Gastrocnemius medialis (tissue), 4 donors: ENCODE measurements around the gene MLPH.

Experiments used
- CTCF ChIP-seq, 5 experiments: fragments of 450-650 bp in 3 of 5; fragments of 200-600 bp in 2 of 5; sonication (generic) in 2 of 5; IDR thresholded peaks in 4 of 5; conservative IDR thresholded peaks in 1 of 5; 1 replicate in 4 of 5; 2 replicates in 1 of 5; pipeline ENCODE4 v1.5.1; 2016 to 2019; ENCODE audit warnings: antibody characterized with exemption in 5 of 5, mild to moderate bottlenecking in 3 of 5, moderate library complexity in 3 of 5
- POLR2A ChIP-seq, 2 donors: fragments of 450-650 bp; IDR thresholded peaks; one replicate each; pipeline ENCODE4 v1.6.1; 2017; ENCODE audit warnings: antibody characterized with exemption in 2 of 2, mild to moderate bottlenecking in 2 of 2, moderate library complexity in 2 of 2

- TF ChIP-seq POLR2A (IDR thresholded peaks at IDR 0.05), result no peak
- TF ChIP-seq CTCF (IDR thresholded peaks at IDR 0.05 in 4 of 5, conservative IDR thresholded peaks at IDR 0.05 in 1 of 5), result no peak
These were observed 29.6 kb upstream of the MLPH start for GRCh38 chr2:237457388-237457941.
